Measurements from ENCODE around the gene RSF1. TPM values are rescaled to one million over a fixed set of nuclear protein-coding genes. Genes with fewer than 3 reads are reported as not detected.
"Not testable (repeated sequence)": the region's sequence is repeated elsewhere in the genome, so short reads cannot be mapped to it uniquely, and the experiment has no call there.

The RSF1 gene
- total RNA-seq, 1 donor from 2014 or later = 40.6 TPM

- H3K9me3 ChIP-seq (replicated peaks) = peaks cover 12% of the 10 kb centered on the region
- peaks cover 63% of the 10 kb centered on the region for H3K36me3 ChIP-seq
- peaks cover 6% of the 10 kb centered on the region for H3K4me1 ChIP-seq
- no peak for TF ChIP-seq CTCF (IDR thresholded peaks at IDR 0.05; ENCODE audit: borderline replicate concordance)
- no peak overlapping the region for H3K27ac ChIP-seq (replicated peaks)
- intact Hi-C loops (cut with micrococcal nuclease) = no loop called here
- H3K4me3 ChIP-seq = no peak overlapping the region
- no peak for DNase-seq
- no peaks in the 10 kb centered on the region for H3K27me3 ChIP-seq (ENCODE audit: low read depth)
Observed at GRCh38 chr11:77854838-77855237, 34.3 kb upstream of the RSF1 start.

GRCh38 chr11:77851503-77851902 is 31.0 kb upstream of the RSF1 start:
- H3K27me3 ChIP-seq (ENCODE audit: low read depth) = no peaks in the 10 kb centered on the region
- no peak for DNase-seq
- H3K4me3 ChIP-seq = no peak overlapping the region
- intact Hi-C loops (cut with micrococcal nuclease) = no loop called here
- peaks cover 5% of the 10 kb centered on the region for H3K4me1 ChIP-seq
- H3K36me3 ChIP-seq = peaks cover 78% of the 10 kb centered on the region
- H3K9me3 ChIP-seq (replicated peaks) = peaks cover 12% of the 10 kb centered on the region
- H3K27ac ChIP-seq (replicated peaks) = no peak overlapping the region
- no peak for TF ChIP-seq CTCF (IDR thresholded peaks at IDR 0.05; ENCODE audit: borderline replicate concordance)

GRCh38 chr11:77843700-77844099 is 23.2 kb upstream of the RSF1 start:
- H3K4me3 ChIP-seq; H3K27ac ChIP-seq (replicated peaks); H3K27me3 ChIP-seq (ENCODE audit: low read depth); DNase-seq; H3K4me1 ChIP-seq; intact Hi-C loops (cut with micrococcal nuclease): not testable (repeated sequence)
- Histone ChIP-seq H3K9me3 (replicated peaks) (peaks cover 26% of the 10 kb centered on the region), H3K36me3 (peaks cover 82% of the 10 kb centered on the region)

GRCh38 chr11:77842441-77843121 is 22.1 kb upstream of the RSF1 start:
- Histone ChIP-seq H3K4me3 (no peak overlapping the region), H3K4me1 (no peaks in the 10 kb centered on the region), H3K27ac (replicated peaks) (no peak overlapping the region), H3K9me3 (replicated peaks) (peaks cover 32% of the 10 kb centered on the region), H3K27me3 (ENCODE audit: low read depth) (no peaks in the 10 kb centered on the region), H3K36me3 (peaks cover 72% of the 10 kb centered on the region)
- no peak for TF ChIP-seq CTCF (IDR thresholded peaks at IDR 0.05; ENCODE audit: borderline replicate concordance)
- DNase-seq = no peak
- intact Hi-C loops (cut with micrococcal nuclease) = no loop called here

- intact Hi-C loops (cut with micrococcal nuclease) = no loop called here
- TF ChIP-seq CTCF (IDR thresholded peaks at IDR 0.05; ENCODE audit: borderline replicate concordance) = no peak
- H3K36me3 ChIP-seq = peaks cover 7% of the 10 kb centered on the region
- no peak for DNase-seq
- H3K4me3 ChIP-seq = no peak overlapping the region
- peaks cover 2% of the 10 kb centered on the region for H3K9me3 ChIP-seq (replicated peaks)
- no peak overlapping the region for H3K27ac ChIP-seq (replicated peaks)
- no peaks in the 10 kb centered on the region for H3K4me1 ChIP-seq
- no peaks in the 10 kb centered on the region for H3K27me3 ChIP-seq (ENCODE audit: low read depth)
Observed at GRCh38 chr11:77833302-77833701, 12.8 kb upstream of the RSF1 start.

GRCh38 chr11:77828926-77829325 is 8.4 kb upstream of the RSF1 start:
- H3K27ac ChIP-seq (replicated peaks) = no peak overlapping the region
- no peaks in the 10 kb centered on the region for H3K27me3 ChIP-seq (ENCODE audit: low read depth)
- H3K36me3 ChIP-seq = peaks cover 7% of the 10 kb centered on the region
- DNase-seq = no peak
- H3K4me1 ChIP-seq = peaks cover 8% of the 10 kb centered on the region
- intact Hi-C loops (cut with micrococcal nuclease) = no loop called here
- H3K9me3 ChIP-seq (replicated peaks) = no peaks in the 10 kb centered on the region
- H3K4me3 ChIP-seq = no peak overlapping the region
- TF ChIP-seq CTCF (IDR thresholded peaks at IDR 0.05; ENCODE audit: borderline replicate concordance) = no peak
